Measurements from ENCODE around the gene NTMT1.

Gene NTMT1

DNA sequence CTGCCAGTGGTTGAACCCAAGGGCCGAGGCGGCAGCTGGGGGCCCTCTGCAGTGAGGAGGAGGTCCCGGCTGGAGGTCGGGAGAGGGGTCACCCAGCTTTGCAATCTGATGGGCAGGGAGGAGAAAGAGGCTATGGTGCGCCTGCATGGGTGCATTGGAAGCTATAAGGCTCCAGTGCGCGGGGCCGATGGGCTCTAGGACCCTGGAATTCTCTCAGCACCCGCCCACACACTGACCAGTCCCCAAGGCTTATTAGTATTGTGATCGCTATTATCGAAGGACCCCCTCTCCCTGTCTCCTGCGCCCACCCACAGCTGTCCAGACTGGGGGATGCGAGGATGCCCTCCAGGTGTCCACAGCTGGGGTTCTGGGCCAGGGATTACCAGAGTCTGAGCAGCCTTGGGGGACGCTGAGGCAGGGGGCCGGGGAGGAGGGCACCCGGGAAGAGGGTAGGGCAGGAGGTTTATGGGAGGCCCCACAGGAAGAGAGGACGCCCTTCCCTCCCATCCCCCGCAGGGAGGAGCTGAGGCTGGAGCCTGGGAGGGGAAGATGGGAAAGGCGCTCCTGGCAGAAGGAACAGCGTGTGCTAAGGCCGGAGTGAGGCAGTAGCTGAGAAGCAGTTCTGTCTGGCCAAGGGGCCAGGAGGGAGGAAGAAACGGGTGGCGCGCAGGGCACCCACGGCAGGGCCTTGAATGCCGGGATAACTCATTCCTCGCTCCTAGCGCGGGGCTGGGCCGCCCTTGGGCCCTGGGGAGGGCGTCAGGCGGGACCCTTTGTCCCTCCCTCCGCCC is 29.2 kb upstream of the NTMT1 start:
- TF ChIP-seq, protein P1, sequence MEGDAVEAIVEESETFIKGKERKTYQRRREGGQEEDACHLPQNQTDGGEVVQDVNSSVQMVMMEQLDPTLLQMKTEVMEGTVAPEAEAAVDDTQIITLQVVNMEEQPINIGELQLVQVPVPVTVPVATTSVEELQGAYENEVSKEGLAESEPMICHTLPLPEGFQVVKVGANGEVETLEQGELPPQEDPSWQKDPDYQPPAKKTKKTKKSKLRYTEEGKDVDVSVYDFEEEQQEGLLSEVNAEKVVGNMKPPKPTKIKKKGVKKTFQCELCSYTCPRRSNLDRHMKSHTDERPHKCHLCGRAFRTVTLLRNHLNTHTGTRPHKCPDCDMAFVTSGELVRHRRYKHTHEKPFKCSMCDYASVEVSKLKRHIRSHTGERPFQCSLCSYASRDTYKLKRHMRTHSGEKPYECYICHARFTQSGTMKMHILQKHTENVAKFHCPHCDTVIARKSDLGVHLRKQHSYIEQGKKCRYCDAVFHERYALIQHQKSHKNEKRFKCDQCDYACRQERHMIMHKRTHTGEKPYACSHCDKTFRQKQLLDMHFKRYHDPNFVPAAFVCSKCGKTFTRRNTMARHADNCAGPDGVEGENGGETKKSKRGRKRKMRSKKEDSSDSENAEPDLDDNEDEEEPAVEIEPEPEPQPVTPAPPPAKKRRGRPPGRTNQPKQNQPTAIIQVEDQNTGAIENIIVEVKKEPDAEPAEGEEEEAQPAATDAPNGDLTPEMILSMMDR (IDR thresholded peaks at IDR 0.05) = no peak
- Histone ChIP-seq H3K4me2 (ENCODE audit: low read length) (no peak overlapping the region), H3K9me3 (ENCODE audit: control insufficient read depth, low read length) (no peaks in the 10 kb centered on the region), H3K9ac (no peak overlapping the region), H3K79me2 (no peaks in the 10 kb centered on the region), H3K27ac (peak overlapping the region; percentile 42), H3K4me3 (ENCODE audit: low read depth, low read length) (no peak overlapping the region), H3K36me3 (ENCODE audit: control insufficient read depth, insufficient read depth, low read length) (no peaks in the 10 kb centered on the region), H2AFZ (peak overlapping the region; percentile 46), H3K27me3 (ENCODE audit: control insufficient read depth, insufficient read depth, low read length) (no peaks in the 10 kb centered on the region), H3K4me1 (no peaks in the 10 kb centered on the region)

DNA sequence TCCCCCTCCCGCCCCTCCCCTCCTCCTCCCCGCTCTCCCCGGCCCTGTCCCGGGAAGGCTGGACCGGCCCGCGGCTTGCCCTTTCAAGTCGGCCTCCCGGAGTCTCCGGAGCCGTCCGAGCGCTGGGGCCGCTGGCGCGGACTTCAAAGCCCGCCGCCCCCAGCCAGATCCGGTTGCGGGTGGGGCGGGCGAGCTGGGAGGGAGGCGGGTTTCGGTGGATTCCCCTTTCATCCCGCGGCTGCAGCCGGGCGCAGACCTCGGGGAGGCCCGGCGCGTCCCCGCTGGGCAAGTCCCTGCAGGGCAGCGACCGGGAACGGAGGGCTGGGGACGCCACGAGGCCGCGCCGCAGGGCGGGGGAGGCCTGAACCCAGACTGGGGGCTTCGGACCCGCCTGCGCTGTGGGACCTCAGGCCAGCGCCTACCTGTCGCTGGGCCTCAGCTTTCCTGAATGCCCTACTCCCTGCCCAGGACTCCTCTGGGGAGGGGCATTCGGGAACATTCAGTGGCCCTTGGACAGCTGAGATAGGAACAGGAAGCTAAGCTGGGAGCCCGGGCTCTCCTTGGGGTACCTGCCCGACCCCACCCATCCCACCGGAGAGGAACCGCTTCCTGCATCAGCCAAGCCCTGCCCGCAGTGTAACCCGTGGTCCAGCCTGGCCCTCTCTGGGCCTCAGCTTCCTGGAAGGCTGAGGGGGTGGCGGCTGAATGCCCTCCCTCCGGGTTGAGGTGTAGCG is 28.4 kb upstream of the NTMT1 start:
- Histone ChIP-seq H3K36me3 (ENCODE audit: control insufficient read depth, insufficient read depth, low read length) (no peaks in the 10 kb centered on the region), H3K4me3 (ENCODE audit: low read depth, low read length) (no peak overlapping the region), H3K4me2 (ENCODE audit: low read length) (peak overlapping the region; percentile 50), H2AFZ (peak overlapping the region; percentile 81), H3K9ac (no peak overlapping the region), H3K9me3 (ENCODE audit: control insufficient read depth, low read length) (no peaks in the 10 kb centered on the region), H3K27ac (no peak overlapping the region), H3K4me1 (no peaks in the 10 kb centered on the region), H3K27me3 (ENCODE audit: control insufficient read depth, insufficient read depth, low read length) (no peaks in the 10 kb centered on the region), H3K79me2 (no peaks in the 10 kb centered on the region)
- TF ChIP-seq, protein P1 (IDR thresholded peaks at IDR 0.05) = no peak

DNA sequence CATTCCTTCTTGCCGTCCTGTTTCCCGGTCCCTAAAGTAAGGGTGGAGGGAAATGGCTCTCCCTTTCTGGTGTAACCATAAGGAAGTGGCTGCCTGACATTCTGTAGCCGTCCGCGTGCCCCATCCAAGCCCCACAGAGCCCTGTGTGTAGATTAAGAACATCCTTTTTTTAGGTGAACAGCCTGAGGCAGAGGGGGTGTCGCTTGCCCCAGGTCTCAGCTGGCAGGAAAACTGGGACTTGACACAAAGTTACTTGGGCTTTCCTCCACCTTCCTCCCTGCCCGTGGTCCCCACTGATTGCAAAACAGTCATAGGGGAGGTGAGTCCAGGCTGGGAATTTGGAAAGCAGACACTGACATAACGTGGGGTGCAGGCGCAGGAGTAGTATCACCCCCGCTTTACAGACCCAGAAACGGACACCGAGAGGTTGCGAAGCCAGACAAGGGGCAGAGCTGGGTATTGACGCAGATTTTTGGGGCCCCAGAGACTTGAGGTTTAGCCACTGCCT is 27.8 kb upstream of the NTMT1 start:
- H3K9ac ChIP-seq = no peak overlapping the region
- H3K79me2 ChIP-seq = no peaks in the 10 kb centered on the region
- H3K36me3 ChIP-seq (ENCODE audit: control insufficient read depth, insufficient read depth, low read length) = no peaks in the 10 kb centered on the region
- no peak overlapping the region for H3K4me2 ChIP-seq (ENCODE audit: low read length)
- H3K4me3 ChIP-seq (ENCODE audit: low read depth, low read length) = no peak overlapping the region
- no peak overlapping the region for H2AFZ ChIP-seq
- H3K27me3 ChIP-seq (ENCODE audit: control insufficient read depth, insufficient read depth, low read length) = no peaks in the 10 kb centered on the region
- H3K4me1 ChIP-seq = no peaks in the 10 kb centered on the region
- no peaks in the 10 kb centered on the region for H3K9me3 ChIP-seq (ENCODE audit: control insufficient read depth, low read length)
- H3K27ac ChIP-seq = no peak overlapping the region
- TF ChIP-seq, protein P1 (IDR thresholded peaks at IDR 0.05) = no peak

DNA sequence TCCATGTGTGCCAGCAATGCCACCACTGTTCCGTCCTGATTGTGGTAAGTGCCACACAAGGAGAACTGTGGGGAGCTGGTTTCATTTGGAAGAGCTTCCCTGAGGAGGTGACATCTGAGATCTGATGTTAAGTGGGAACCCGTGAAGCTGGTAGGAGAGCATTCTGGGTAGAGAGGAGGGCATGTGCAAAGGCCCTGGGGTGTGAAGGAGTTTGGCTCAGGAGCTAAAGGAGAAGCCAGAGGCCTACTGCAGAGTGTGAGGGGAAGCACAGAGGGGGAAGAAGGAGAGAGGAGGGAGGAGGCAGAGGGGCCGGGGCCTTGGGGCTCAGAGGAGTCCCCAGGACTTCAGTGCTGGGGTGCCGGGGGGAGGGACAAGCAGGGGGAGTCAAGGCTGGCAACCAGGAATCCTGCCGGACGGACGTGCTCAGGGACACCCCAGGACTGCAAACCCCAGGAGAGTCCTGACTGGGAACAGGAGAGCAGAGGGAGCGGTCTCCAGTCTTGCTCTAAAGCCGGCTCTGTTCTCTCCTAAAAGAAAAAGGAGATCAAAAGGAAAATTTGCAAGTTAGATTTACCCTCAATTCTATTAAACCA is 24.8 kb upstream of the NTMT1 start:
- Histone ChIP-seq H3K4me2 (ENCODE audit: low read length) (no peak overlapping the region), H2AFZ (no peak overlapping the region), H3K9ac (no peak overlapping the region), H3K79me2 (no peaks in the 10 kb centered on the region), H3K27me3 (ENCODE audit: control insufficient read depth, insufficient read depth, low read length) (no peaks in the 10 kb centered on the region), H3K4me1 (no peaks in the 10 kb centered on the region), H3K27ac (no peak overlapping the region), H3K9me3 (ENCODE audit: control insufficient read depth, low read length) (no peaks in the 10 kb centered on the region), H3K4me3 (ENCODE audit: low read depth, low read length) (no peak overlapping the region), H3K36me3 (ENCODE audit: control insufficient read depth, insufficient read depth, low read length) (no peaks in the 10 kb centered on the region)
- TF ChIP-seq, protein P1 (IDR thresholded peaks at IDR 0.05) = no peak
